ENCODE data around the gene FAM163B.

DNA sequence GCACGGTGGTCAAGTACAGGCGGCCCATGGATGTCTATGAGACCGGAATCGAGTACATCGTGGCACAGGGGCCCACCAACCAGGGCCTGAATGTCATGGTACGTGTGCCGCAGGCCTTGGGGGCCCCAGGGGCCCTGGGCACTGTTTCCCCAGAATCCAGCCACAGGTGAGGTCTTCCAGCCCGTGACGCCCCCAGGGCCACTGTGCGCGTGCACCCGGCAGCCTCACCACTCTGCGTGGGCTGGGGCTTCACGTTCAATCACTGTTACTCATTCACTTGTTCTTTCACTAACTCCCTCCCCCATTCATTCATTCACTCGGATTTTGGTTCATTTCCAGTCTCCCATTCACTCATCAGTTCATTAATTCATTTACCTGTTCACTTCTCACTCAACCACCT is 62.1 kb downstream of the FAM163B start:
- TF ChIP-seq POLR2A (IDR thresholded peaks at IDR 0.05) (no peak), EP300 (IDR thresholded peaks at IDR 0.05; ENCODE audit: low read depth) (no peak), POLR2AphosphoS5 (IDR thresholded peaks at IDR 0.05) (no peak)
- TF ChIP-seq, protein P1, sequence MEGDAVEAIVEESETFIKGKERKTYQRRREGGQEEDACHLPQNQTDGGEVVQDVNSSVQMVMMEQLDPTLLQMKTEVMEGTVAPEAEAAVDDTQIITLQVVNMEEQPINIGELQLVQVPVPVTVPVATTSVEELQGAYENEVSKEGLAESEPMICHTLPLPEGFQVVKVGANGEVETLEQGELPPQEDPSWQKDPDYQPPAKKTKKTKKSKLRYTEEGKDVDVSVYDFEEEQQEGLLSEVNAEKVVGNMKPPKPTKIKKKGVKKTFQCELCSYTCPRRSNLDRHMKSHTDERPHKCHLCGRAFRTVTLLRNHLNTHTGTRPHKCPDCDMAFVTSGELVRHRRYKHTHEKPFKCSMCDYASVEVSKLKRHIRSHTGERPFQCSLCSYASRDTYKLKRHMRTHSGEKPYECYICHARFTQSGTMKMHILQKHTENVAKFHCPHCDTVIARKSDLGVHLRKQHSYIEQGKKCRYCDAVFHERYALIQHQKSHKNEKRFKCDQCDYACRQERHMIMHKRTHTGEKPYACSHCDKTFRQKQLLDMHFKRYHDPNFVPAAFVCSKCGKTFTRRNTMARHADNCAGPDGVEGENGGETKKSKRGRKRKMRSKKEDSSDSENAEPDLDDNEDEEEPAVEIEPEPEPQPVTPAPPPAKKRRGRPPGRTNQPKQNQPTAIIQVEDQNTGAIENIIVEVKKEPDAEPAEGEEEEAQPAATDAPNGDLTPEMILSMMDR (IDR thresholded peaks at IDR 0.05), result no peak

All from transverse colon (tissue), 4 donors.